ENCODE measurements around the gene LBH.

- TF ChIP-seq EZH2phosphoT487 (IDR thresholded peaks at IDR 0.05; ENCODE audit: insufficient read depth, low read depth) (no peak), EZH2 (IDR thresholded peaks at IDR 0.05; ENCODE audit: insufficient read depth, poor library complexity, severe bottlenecking) (no peak)
Observed at GRCh38 chr2:30272761-30273573, 41.6 kb downstream of the LBH start.

Measured in GM23248 (cell line).